Aorta (tissue), 5 donors: ENCODE measurements around the gene IL22RA1. TPM values are rescaled to one million over a fixed set of nuclear protein-coding genes. Genes with fewer than 3 reads are reported as not detected.

Source experiments
- ATAC-seq: fragments of 200-7000 bp; cut with Tn5 transposase; one replicate; pipeline ENCODE4 v1.9.1; 2022; ENCODE audit warnings: moderate library complexity; ENCODE audit not compliant: low FRiP score
- DNase-seq, 2 donors: peaks; one replicate each; pipeline ENCODE4 v3.0.0-alpha.2; 2020
- H3K27ac ChIP-seq, 2 donors: one replicate each; pipeline ENCODE4 v1.5.1; 2013; ENCODE audit warnings: low read length in 2 of 2, mild to moderate bottlenecking in 2 of 2, moderate library complexity in 2 of 2, control low read depth in 1 of 2, inconsistent platforms in 1 of 2, low read depth in 1 of 2
- H3K27me3 ChIP-seq, 2 donors: one replicate each; pipeline ENCODE4 v1.6.1; 2013; ENCODE audit warnings: control low read depth in 1 of 2, low read length in 1 of 2, mild to moderate bottlenecking in 1 of 2, moderate library complexity in 1 of 2; ENCODE audit not compliant: insufficient read depth in 2 of 2, control insufficient read depth in 1 of 2
- H3K36me3 ChIP-seq, 2 donors: one replicate each; pipeline ENCODE4 v1.6.1; 2013; ENCODE audit warnings: control low read depth in 1 of 2, low read length in 1 of 2, mild to moderate bottlenecking in 1 of 2; ENCODE audit not compliant: insufficient read depth in 2 of 2, control insufficient read depth in 1 of 2
- H3K4me1 ChIP-seq, 2 donors: one replicate each; pipeline ENCODE4 v1.6.1; 2013; ENCODE audit warnings: low read length in 2 of 2, control low read depth in 1 of 2, mild to moderate bottlenecking in 1 of 2, moderate library complexity in 1 of 2; ENCODE audit not compliant: insufficient read depth in 2 of 2, control insufficient read depth in 1 of 2
- H3K4me3 ChIP-seq, 2 donors: one replicate each; pipeline ENCODE4 v1.5.1; 2013; ENCODE audit warnings: low read length in 2 of 2, control low read depth in 1 of 2, mild to moderate bottlenecking in 1 of 2
- H3K9me3 ChIP-seq: one replicate; pipeline ENCODE4 v1.6.1; 2013; ENCODE audit warnings: mild to moderate bottlenecking, low read length; ENCODE audit not compliant: control insufficient read depth
- WGBS, 2 donors: extraction: QIAGEN DNeasy Blood & Tissue Kit; methylation state at CpG; one replicate each; pipeline ENCODE4 v1.1.7; 2013; 5-methylcytosine and 5-hydroxymethylcytosine counted together
- intact Hi-C, 2 donors: fragments of 100-400 bp; cut with DNase I; formaldehyde crosslinking; loops; one replicate each; pipeline versions ENCODE4 v1.14.2 to v1.15.0; 2022
- polyA plus RNA-seq, 2 donors: library from polyadenylated mRNA; stranded (reverse); fragments of 200-250 nt; gene quantifications; one replicate each; pipeline ENCODE4 v1.2.3, GENCODE V29; 2013
- total RNA-seq, 2 donors: library from RNA; stranded (reverse); fragmentation: NEBNext Ultra II Directional; extraction: Animal tissue kit (Norgen Biotek cat#: 25700); gene quantifications; one replicate each; pipeline ENCODE4 v1.2.1, GENCODE V29; 2021
- donor health status: healthy with polysubstance abuse.
- donor health status: Bipolar disorder and iron deficiency.
- donor health status: DM: no; HTN: no; CAD: no.
- donor health status: DM: no; HTN: no; CAD: no.
- donor health status: DM: yes; HTN: yes; CAD: no.

The IL22RA1 gene
- total and polyA plus RNA-seq, 4 donors, result 0.18 to 2.4 (median 0.23) TPM; not detected in 1

DNA sequence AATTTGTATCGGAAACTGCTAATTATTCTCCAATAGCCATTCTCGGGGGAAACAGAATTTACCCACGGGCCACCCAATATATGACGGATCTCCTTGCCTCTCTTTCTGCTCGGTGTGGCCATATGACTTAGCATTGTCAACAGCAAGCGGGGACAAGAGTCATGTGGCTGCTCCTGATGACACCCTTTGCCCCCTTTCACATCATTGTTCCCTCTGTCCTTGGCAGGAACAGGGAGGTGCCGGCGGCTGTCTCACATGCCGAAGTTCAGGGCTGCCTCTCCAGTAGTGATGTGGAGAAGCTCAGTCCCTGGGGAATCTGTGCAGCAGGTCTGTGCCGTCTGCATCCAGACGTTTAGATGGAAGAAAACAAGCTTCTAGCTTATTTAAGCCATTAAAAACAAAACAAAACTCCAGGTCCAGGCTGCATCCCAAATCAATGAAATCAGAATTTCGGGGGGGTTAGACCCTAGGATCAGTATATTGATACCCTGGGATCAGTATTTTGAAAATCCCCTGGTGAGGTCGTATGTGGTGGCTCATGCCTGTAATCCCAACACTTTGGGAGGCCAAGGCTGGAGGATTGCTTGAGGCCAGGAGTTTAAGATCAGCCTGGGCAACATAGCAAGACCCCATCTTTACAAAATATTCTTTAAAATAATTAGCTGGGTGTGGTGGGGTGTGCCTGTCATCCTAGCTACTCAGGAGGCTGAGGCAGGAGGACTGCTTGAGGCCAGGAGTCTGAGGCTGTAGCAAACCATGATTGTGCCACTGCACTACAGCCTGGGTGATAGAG, 41.8 kb downstream of the IL22RA1 start:
- Histone ChIP-seq H3K27ac (no peak overlapping the region), H3K4me1 (no peaks in the 10 kb centered on the region), H3K36me3 (no peaks in the 10 kb centered on the region), H3K27me3 (no peaks in the 10 kb centered on the region), H3K9me3 (no peaks in the 10 kb centered on the region), H3K4me3 (no peak overlapping the region)
- no peak for DNase-seq
- intact Hi-C loops, result no loop called here
- ATAC-seq, result no peak
- WGBS, 2 donors, result 88 to 90% methylated on average over 13 of the region's 13 CpGs

- H3K9me3 ChIP-seq, result no peaks in the 10 kb centered on the region
- 78 to 82% methylated on average over 12 of the region's 12 CpGs for WGBS, 2 donors
- H3K27me3 ChIP-seq, result no peaks in the 10 kb centered on the region
- intact Hi-C loops, result no loop called here
- DNase-seq (no peak), ATAC-seq (no peak)
- no peaks in the 10 kb centered on the region for H3K36me3 ChIP-seq
- no peak overlapping the region for H3K27ac ChIP-seq
- H3K4me1 ChIP-seq, result no peaks in the 10 kb centered on the region
- H3K4me3 ChIP-seq, result no peak overlapping the region
Observed at GRCh38 chr1:24098943-24099638, 43.8 kb downstream of the IL22RA1 start.

GRCh38 chr1:24098102-24098501, 44.8 kb downstream of the IL22RA1 start:
- DNase-seq, result no peak
- H3K4me3 ChIP-seq, result no peak overlapping the region
- WGBS, 2 donors, result 91 to 92% methylated on average over 5 of the region's 5 CpGs
- no peak overlapping the region for H3K27ac ChIP-seq
- no peaks in the 10 kb centered on the region for H3K36me3 ChIP-seq
- H3K9me3 ChIP-seq, result no peaks in the 10 kb centered on the region
- no peaks in the 10 kb centered on the region for H3K4me1 ChIP-seq
- ATAC-seq, result no peak
- no peaks in the 10 kb centered on the region for H3K27me3 ChIP-seq
- intact Hi-C loops, result no loop called here

- Histone ChIP-seq H3K9me3 (no peaks in the 10 kb centered on the region), H3K27me3 (no peaks in the 10 kb centered on the region), H3K36me3 (no peaks in the 10 kb centered on the region), H3K27ac (no peak overlapping the region), H3K4me3 (no peak overlapping the region), H3K4me1 (no peaks in the 10 kb centered on the region)
- ATAC-seq (no peak), DNase-seq (no peak)
- WGBS, 2 donors, result 95 to 97% methylated on average over 11 of the region's 11 CpGs
- intact Hi-C loops, result no loop called here
Observed at GRCh38 chr1:24097663-24098062, 45.3 kb downstream of the IL22RA1 start.

GRCh38 chr1:24096739-24097103, 46.2 kb downstream of the IL22RA1 start:
- DNase-seq (no peak), ATAC-seq (no peak)
- Histone ChIP-seq H3K27ac (no peak overlapping the region), H3K27me3 (no peaks in the 10 kb centered on the region), H3K4me1 (no peaks in the 10 kb centered on the region), H3K36me3 (no peaks in the 10 kb centered on the region), H3K4me3 (no peak overlapping the region), H3K9me3 (no peaks in the 10 kb centered on the region)
- intact Hi-C loops, result no loop called here
- WGBS, 2 donors, result 87 to 93% methylated on average over 5 of the region's 5 CpGs

DNA sequence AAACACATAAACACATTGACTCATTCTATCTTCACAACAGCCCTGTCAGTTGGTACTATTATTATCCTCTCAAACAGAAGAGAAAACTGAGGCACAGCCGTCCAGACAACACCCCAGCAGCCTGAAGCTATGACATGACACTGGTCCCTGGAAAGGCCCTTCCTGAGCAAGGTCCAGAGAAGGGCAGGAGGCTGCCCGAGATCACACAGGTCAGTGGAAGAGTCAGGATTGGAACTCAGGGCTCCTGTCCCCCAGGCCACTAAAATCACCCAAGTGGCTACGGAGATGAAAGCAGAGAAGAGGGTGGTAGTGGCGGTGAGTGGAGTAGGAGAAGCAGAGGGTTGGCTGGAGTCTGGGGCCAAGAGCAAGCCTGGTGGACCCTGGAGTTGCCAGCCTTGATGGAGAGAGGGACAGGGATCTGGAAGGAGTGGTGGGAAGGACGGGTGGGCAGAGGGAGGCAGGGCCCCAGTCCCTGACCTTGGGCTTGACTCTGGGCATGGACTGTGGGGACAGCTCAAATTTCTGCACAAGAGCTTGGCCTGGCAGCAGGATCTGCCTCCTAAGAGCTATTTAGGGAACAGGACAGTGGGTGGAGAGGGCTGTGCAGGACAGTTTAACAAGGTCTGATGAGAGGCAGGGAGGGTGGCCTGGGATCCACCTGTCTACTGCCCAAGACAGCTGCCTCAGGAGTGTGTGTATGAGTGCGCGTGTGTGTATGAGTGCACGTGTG, 46.8 kb downstream of the IL22RA1 start:
- H3K9me3 ChIP-seq, result no peaks in the 10 kb centered on the region
- intact Hi-C loops, result no loop called here
- no peak overlapping the region for H3K4me3 ChIP-seq
- no peaks in the 10 kb centered on the region for H3K4me1 ChIP-seq
- H3K27ac ChIP-seq, result no peak overlapping the region
- DNase-seq (no peak), ATAC-seq (no peak)
- no peaks in the 10 kb centered on the region for H3K27me3 ChIP-seq
- 86 to 89% methylated on average over 8 of the region's 8 CpGs for WGBS, 2 donors
- no peaks in the 10 kb centered on the region for H3K36me3 ChIP-seq

GRCh38 chr1:24095140-24095859, 47.6 kb downstream of the IL22RA1 start:
- Histone ChIP-seq H3K4me1 (no peaks in the 10 kb centered on the region), H3K27ac (no peak overlapping the region), H3K36me3 (no peaks in the 10 kb centered on the region), H3K27me3 (no peaks in the 10 kb centered on the region), H3K4me3 (no peak overlapping the region), H3K9me3 (no peaks in the 10 kb centered on the region)
- no peak for ATAC-seq
- 85 to 90% methylated on average over 14 of the region's 14 CpGs for WGBS, 2 donors
- intact Hi-C loops, result no loop called here
- DNase-seq, result no peak

- DNase-seq, result no peak
- no peaks in the 10 kb centered on the region for H3K36me3 ChIP-seq
- H3K27ac ChIP-seq, result no peak overlapping the region
- no peaks in the 10 kb centered on the region for H3K4me1 ChIP-seq
- no peak overlapping the region for H3K4me3 ChIP-seq
- WGBS, 2 donors, result 86 to 88% methylated on average over 5 of the region's 5 CpGs
- ATAC-seq, result no peak
- H3K9me3 ChIP-seq, result no peaks in the 10 kb centered on the region
- no peaks in the 10 kb centered on the region for H3K27me3 ChIP-seq
- intact Hi-C loops, result no loop called here
Observed at GRCh38 chr1:24094554-24094953, 48.4 kb downstream of the IL22RA1 start.
